Astrocyte (in vitro differentiated cells and primary cell): ENCODE results near the gene CATSPER4. TPM values are rescaled to one million over a fixed set of nuclear protein-coding genes. Genes with fewer than 3 reads are reported as not detected.

Experiments
- DNase-seq: peaks from one replicate; pipeline ENCODE4 v3.0.0-alpha.2; 2010; ENCODE audit warnings: low read depth
- FAIRE-seq: peaks from 2 replicates; lab custom pipeline; 2011; peaks lifted over from hg19 to GRCh38; lab: Jason Lieb, UNC
- H2AFZ ChIP-seq: 2 replicates; pipeline ENCODE4 v1.6.0; 2012; ENCODE audit warnings: low read depth, low read length, inconsistent platforms
- H3K27ac ChIP-seq: 2 replicates; pipeline ENCODE4 v1.5.1; 2011; ENCODE audit warnings: low read depth, low read length, inconsistent platforms
- H3K27me3 ChIP-seq: 2 replicates; pipeline ENCODE4 v1.6.0; 2011; ENCODE audit warnings: low read length, inconsistent platforms; ENCODE audit not compliant: insufficient read depth
- H3K36me3 ChIP-seq: 2 replicates; pipeline ENCODE4 v1.5.1; 2011; ENCODE audit warnings: low read length, inconsistent platforms; ENCODE audit not compliant: insufficient read depth
- H3K4me1 ChIP-seq: 2 replicates; pipeline ENCODE4 v1.5.1; 2011; ENCODE audit warnings: low read length, inconsistent platforms; ENCODE audit not compliant: insufficient read depth
- H3K4me2 ChIP-seq: 2 replicates; pipeline ENCODE4 v1.6.0; 2012; ENCODE audit warnings: low read length, inconsistent platforms
- H3K4me3 ChIP-seq: 2 replicates; pipeline ENCODE4 v1.5.1; 2011; ENCODE audit warnings: low read depth, mild to moderate bottlenecking, low read length, inconsistent platforms; ENCODE audit not compliant: insufficient read depth
- H3K79me2 ChIP-seq: 2 replicates; pipeline ENCODE4 v1.6.0; 2012; ENCODE audit warnings: mild to moderate bottlenecking, low read length, inconsistent platforms; ENCODE audit not compliant: insufficient read depth
- H3K9ac ChIP-seq: 2 replicates; pipeline ENCODE4 v1.6.0; 2012; ENCODE audit warnings: mild to moderate bottlenecking, low read length, inconsistent platforms
- H3K9me3 ChIP-seq: 2 replicates; pipeline ENCODE4 v1.5.1; 2012; ENCODE audit warnings: low read depth, mild to moderate bottlenecking, low read length, inconsistent platforms; ENCODE audit not compliant: insufficient read depth
- H4K20me1 ChIP-seq: 2 replicates; pipeline ENCODE4 v1.6.0; 2012; ENCODE audit warnings: low read length, inconsistent platforms; ENCODE audit not compliant: insufficient read depth
- H3K27ac Mint-ChIP-seq: one replicate; pipeline ENCODE4 v1.8.0; 2021; ENCODE audit warnings: mild to moderate bottlenecking, mixed read lengths; ENCODE audit not compliant: unreplicated experiment
- H3K27me3 Mint-ChIP-seq: one replicate; pipeline ENCODE4 v1.8.0; 2021; ENCODE audit warnings: low read depth, mixed read lengths; ENCODE audit not compliant: unreplicated experiment
- H3K36me3 Mint-ChIP-seq: one replicate; pipeline ENCODE4 v1.8.0; 2021; ENCODE audit warnings: low read depth, mixed read lengths; ENCODE audit not compliant: unreplicated experiment
- H3K4me1 Mint-ChIP-seq: one replicate; pipeline ENCODE4 v1.8.0; 2021; ENCODE audit warnings: low read depth, mixed read lengths; ENCODE audit not compliant: unreplicated experiment
- H3K4me3 Mint-ChIP-seq: one replicate; pipeline ENCODE4 v1.8.0; 2021; ENCODE audit warnings: mild to moderate bottlenecking, moderate library complexity, mixed read lengths; ENCODE audit not compliant: unreplicated experiment
- H3K9me3 Mint-ChIP-seq: one replicate; pipeline ENCODE4 v1.8.0; 2021; ENCODE audit warnings: mild to moderate bottlenecking, mixed read lengths; ENCODE audit not compliant: unreplicated experiment
- CTCF ChIP-seq: IDR thresholded peaks from 2 replicates; pipeline ENCODE4 v1.5.1; 2011; ENCODE audit warnings: low read depth, mild to moderate bottlenecking, inconsistent platforms, low read length, moderate library complexity; ENCODE audit not compliant: insufficient read depth
- EZH2 ChIP-seq: IDR thresholded peaks from 2 replicates; pipeline ENCODE4 v1.6.1; 2012; ENCODE audit warnings: mild to moderate bottlenecking, low read length, inconsistent platforms; ENCODE audit not compliant: insufficient read depth
- total RNA-seq: library from RNA; stranded (reverse); gene quantifications from 2 replicates; pipeline ENCODE4 v1.2.1, GENCODE V29; 2021

The CATSPER4 gene
- total RNA-seq, 1 donor from 2014 or later, result not detected

- Mint-ChIP-seq H3K4me1 (peaks cover 9% of the 10 kb centered on the region), H3K9me3 (no peaks in the 10 kb centered on the region)
- TF ChIP-seq CTCF, result no peak
- no peak for TF ChIP-seq EZH2
These were observed 23.6 kb upstream of the CATSPER4 start for GRCh38 chr1:26166719-26167281.

GRCh38 chr1:26168410-26169197 lies 21.8 kb upstream of the CATSPER4 start, which contains the start of gene C1orf232:
Gene C1orf232 (minus strand): TSS chr1:26168963. CDS start chr1:26168499, 464 bp downstream.
- Mint-ChIP-seq H3K36me3 (no peaks in the 10 kb centered on the region), H3K27ac (no peak within 1 kb of the TSS), H3K4me1 (peaks cover 6% of the 10 kb centered on the region), H3K4me3 (peak within 1 kb of the TSS; percentile 89), H3K9me3 (no peaks in the 10 kb centered on the region), H3K27me3 (no peaks in the 10 kb centered on the region)
- no peaks in the 10 kb centered on the region for H4K20me1 ChIP-seq
- H3K4me1 ChIP-seq, result peaks cover 20% of the 10 kb centered on the region
- peak within 1 kb of the TSS; percentile 96 for H2AFZ ChIP-seq
- DNase-seq (no peak), FAIRE-seq (no peak)
- H3K4me3 ChIP-seq, result peak within 1 kb of the TSS; percentile 68
- H3K79me2 ChIP-seq, result peaks cover 20% of the 10 kb centered on the region
- TF ChIP-seq EZH2 (no peak), CTCF (no peak)
- no peaks in the 10 kb centered on the region for H3K27me3 ChIP-seq
- H3K36me3 ChIP-seq, result no peaks in the 10 kb centered on the region
- H3K9ac ChIP-seq, result peak within 1 kb of the TSS; percentile 94
- no peaks in the 10 kb centered on the region for H3K9me3 ChIP-seq
- H3K4me2 ChIP-seq, result peak within 1 kb of the TSS; percentile 88
- H3K27ac ChIP-seq, result peak within 1 kb of the TSS; percentile 74

More at GRCh38 chr1:26166719-26167281, 23.6 kb upstream of the CATSPER4 start:
- Mint-ChIP-seq H3K4me3 (no peak overlapping the region), H3K27ac (no peak overlapping the region), H3K27me3 (no peaks in the 10 kb centered on the region), H3K36me3 (no peaks in the 10 kb centered on the region)
- FAIRE-seq (no peak), DNase-seq (no peak)
- no peak overlapping the region for H3K4me2 ChIP-seq
- H3K79me2 ChIP-seq, result peaks cover 20% of the 10 kb centered on the region
- no peaks in the 10 kb centered on the region for H4K20me1 ChIP-seq
- H3K4me1 ChIP-seq, result peaks cover 23% of the 10 kb centered on the region
- H3K27me3 ChIP-seq, result peaks cover 2% of the 10 kb centered on the region
- no peaks in the 10 kb centered on the region for H3K9me3 ChIP-seq
- H2AFZ ChIP-seq, result no peak overlapping the region
- no peak overlapping the region for H3K9ac ChIP-seq
- no peaks in the 10 kb centered on the region for H3K36me3 ChIP-seq
- H3K4me3 ChIP-seq, result no peak overlapping the region
- H3K27ac ChIP-seq, result no peak overlapping the region

GRCh38 chr1:26169198-26169554 lies 21.2 kb upstream of the CATSPER4 start:
- FAIRE-seq, result no peak
- peak overlapping the region; percentile 94 for H3K9ac ChIP-seq

More at GRCh38 chr1:26169198-26169554, 21.2 kb upstream of the CATSPER4 start:
- H3K27me3 Mint-ChIP-seq, result no peaks in the 10 kb centered on the region
- Histone ChIP-seq H3K9me3 (no peaks in the 10 kb centered on the region), H3K27ac (no peak overlapping the region), H3K4me1 (peaks cover 20% of the 10 kb centered on the region), H3K27me3 (no peaks in the 10 kb centered on the region), H3K4me2 (peak overlapping the region; percentile 88), H2AFZ (peak overlapping the region; percentile 96), H3K4me3 (peak overlapping the region; percentile 68), H3K36me3 (no peaks in the 10 kb centered on the region), H3K79me2 (peaks cover 20% of the 10 kb centered on the region), H4K20me1 (no peaks in the 10 kb centered on the region)
- peaks cover 6% of the 10 kb centered on the region for H3K4me1 Mint-ChIP-seq
- H3K36me3 Mint-ChIP-seq, result no peaks in the 10 kb centered on the region
- no peak for TF ChIP-seq EZH2
- no peak for TF ChIP-seq CTCF
- H3K27ac Mint-ChIP-seq, result no peak overlapping the region
- DNase-seq, result no peak
- peak overlapping the region; percentile 89 for H3K4me3 Mint-ChIP-seq
- H3K9me3 Mint-ChIP-seq, result no peaks in the 10 kb centered on the region
